Measurements from ENCODE around the gene LRRC45.

GRCh38 chr17:82001571-82002056, 21.5 kb upstream of the LRRC45 start:
- TF ChIP-seq, protein P1, sequence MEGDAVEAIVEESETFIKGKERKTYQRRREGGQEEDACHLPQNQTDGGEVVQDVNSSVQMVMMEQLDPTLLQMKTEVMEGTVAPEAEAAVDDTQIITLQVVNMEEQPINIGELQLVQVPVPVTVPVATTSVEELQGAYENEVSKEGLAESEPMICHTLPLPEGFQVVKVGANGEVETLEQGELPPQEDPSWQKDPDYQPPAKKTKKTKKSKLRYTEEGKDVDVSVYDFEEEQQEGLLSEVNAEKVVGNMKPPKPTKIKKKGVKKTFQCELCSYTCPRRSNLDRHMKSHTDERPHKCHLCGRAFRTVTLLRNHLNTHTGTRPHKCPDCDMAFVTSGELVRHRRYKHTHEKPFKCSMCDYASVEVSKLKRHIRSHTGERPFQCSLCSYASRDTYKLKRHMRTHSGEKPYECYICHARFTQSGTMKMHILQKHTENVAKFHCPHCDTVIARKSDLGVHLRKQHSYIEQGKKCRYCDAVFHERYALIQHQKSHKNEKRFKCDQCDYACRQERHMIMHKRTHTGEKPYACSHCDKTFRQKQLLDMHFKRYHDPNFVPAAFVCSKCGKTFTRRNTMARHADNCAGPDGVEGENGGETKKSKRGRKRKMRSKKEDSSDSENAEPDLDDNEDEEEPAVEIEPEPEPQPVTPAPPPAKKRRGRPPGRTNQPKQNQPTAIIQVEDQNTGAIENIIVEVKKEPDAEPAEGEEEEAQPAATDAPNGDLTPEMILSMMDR (IDR thresholded peaks at IDR 0.05; ENCODE audit: borderline replicate concordance, extremely low read depth, low read length, poor library complexity, severe bottlenecking), result no peak
- no peak for TF ChIP-seq EZH2 (IDR thresholded peaks at IDR 0.05; ENCODE audit: borderline replicate concordance, low read depth, low read length, severe bottlenecking)

Data from DND-41 (cell line).